Anterior cingulate cortex (tissue), 58 donors: ENCODE results near the gene BUD31.
"Not testable (repeated sequence)": the region's sequence is repeated elsewhere in the genome, so short reads cannot be mapped to it uniquely, and the experiment has no call there.

Experiments
- DNase-seq, 58 donors: peaks; one replicate each; lab custom pipeline; 2025; lab: John Stamatoyannopoulos, UW

The BUD31 gene

GRCh38 chr7:99408379-99409191 is at the start of gene BUD31, which contains the start of gene PDAP1:
Gene BUD31, plus strand, starts transcription at chr7:99408969. Its CDS starts 2,124 bp downstream, at chr7:99411093.
Gene PDAP1, minus strand, starts transcription at chr7:99408597. Its CDS starts 49 bp downstream, at chr7:99408548.
- DNase-seq: peak; percentile 68 to 100 (median 95)

GRCh38 chr7:99359465-99360154 is 49.2 kb upstream of the BUD31 start:
- no peak for DNase-seq

DNA sequence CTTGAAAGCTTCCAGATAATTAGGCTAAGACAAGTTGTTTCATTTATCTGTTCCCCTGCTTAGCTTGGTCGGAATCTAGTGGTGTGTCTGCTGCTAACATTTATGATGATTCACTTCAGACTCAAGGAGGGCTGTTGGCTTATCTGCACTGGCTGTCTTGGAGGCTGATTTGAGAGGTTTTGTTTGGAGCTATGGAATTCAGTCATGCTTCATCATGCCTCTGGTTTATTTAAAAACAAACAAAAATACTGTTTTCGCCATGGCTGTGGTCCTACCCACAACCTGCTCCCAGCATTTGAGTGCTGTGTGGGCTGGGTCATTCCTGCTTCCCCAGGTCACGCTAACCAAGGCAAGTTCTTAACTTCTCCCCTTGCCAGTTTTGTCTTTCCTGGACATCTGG is 46.0 kb upstream of the BUD31 start:
- DNase-seq: no peak

- no peak for DNase-seq
Observed at GRCh38 chr7:99363286-99363685, 45.5 kb upstream of the BUD31 start.

DNA sequence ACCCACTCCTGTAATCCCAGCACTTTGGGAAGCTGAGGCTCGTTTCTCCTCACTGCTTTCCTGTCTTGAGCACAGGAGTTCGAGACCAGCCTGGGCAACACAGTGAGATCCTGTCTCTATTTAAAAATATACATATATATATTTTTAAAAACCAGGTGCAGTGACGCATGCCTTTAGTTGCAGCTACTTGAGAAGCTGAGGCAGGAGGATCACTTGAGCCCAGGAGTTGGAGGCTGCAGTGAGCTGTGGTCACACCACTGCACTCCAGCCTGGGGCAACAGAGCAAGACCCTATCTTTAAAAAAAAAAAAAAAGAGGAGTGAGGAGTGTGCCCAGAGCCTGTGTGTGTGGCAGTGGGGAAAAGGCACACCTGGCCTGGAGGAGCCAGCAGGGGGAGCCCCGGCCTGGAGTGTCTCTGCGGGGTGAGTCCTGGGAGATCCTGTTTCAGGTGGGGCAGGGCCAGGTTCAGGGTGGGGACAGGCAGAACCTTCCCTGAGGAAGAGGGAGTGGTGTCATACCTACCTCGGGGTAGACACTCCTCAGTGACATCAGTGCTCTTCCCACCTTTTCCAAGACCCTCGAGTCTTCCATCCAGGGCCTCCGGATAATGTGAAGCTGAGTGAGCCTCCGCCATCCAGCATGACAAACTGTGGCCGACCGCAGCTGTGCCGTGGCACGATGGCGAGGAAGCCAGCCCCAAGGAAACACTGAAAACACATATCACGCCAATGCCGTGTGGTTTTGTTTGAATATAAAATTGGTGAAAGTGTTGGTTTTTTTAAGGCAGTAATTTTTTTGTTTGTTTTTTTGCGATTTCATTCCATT is 43.2 kb upstream of the BUD31 start:
- DNase-seq: peak in 2 of 58 donors; percentile 5 to 12

DNA sequence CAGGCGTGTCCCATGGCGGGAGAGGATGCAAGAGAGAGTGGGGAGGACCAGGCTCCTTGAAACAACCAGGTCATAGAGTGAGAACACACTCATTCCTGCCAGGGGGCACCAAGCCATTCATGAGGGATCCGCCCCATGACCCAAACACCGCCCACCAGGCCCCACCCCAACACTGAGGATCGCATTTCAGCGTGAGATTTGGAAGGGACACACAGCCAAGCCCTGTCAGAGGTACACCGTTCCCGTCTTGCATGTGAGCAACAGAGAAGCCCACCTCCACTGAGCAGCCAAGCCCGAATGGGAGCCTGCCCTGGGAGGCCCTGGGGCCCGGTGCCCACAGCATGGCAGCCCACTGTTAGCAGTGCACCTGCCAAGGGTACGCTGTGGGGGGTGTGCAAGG is 42.1 kb upstream of the BUD31 start:
- DNase-seq: no peak

DNA sequence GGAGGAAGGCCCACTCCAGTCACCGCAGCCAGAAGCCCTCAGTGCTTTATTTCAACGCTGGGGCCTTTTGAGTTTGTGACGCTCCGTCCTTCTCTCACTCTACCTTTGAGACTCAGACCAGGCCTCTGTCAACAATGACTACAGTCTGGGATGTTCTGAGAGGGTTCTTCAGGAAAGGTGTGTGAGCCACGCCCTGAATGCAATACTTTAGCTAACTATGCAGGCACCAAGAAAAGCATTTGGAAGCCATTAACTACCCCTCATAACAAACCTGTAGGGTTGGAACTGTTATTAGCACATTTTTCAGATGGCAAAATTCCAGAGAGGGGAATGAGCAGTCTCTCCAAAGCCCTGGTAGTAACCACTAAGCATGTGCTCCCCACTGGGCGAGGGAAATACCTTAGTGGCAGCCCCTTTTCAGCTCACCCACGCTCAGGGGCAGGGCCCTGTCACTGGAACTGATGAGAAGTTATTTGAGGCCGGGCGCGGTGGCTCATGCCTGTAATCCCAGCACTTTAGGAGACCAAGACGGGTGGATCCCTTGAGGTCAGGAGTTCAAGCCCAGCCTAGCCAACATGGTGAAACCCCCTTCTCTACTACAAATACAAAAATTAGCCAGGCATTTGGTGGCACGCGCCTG is 39.9 kb upstream of the BUD31 start:
- DNase-seq: no peak

- no peak for DNase-seq
Observed at GRCh38 chr7:99369767-99370391, 38.9 kb upstream of the BUD31 start.

DNA sequence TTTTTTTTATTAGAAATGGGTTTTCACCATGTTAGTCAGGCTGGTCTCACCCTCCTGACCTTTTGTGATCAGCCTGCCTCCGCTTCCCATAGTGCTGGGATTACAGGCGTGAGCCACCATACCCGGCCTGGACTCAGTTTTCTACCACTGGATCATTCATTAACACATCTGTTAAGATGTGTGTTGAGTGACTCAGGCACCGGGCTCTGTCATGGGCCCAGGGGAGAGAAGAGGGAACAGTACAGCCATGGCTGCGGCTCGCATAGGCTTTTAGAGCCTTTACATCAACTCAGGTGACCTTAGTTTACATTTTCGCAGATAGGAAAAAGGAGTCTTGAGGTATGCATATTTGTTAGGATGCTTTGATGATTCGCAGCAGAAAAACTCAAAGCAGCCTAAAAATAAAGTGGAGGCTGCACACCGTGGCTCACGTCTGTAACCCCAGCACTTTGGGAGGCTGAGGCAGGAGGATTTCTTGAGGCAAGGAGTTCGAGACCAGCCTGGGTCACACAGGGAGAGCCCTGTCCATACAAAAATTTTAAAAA is 37.3 kb upstream of the BUD31 start:
- DNase-seq: no peak

- peak in 3 of 58 donors; percentile 4 to 15 (median 6) for DNase-seq
Observed at GRCh38 chr7:99372275-99373090, 36.3 kb upstream of the BUD31 start.

GRCh38 chr7:99373091-99374066 is 35.4 kb upstream of the BUD31 start:
- DNase-seq: no peak

DNA sequence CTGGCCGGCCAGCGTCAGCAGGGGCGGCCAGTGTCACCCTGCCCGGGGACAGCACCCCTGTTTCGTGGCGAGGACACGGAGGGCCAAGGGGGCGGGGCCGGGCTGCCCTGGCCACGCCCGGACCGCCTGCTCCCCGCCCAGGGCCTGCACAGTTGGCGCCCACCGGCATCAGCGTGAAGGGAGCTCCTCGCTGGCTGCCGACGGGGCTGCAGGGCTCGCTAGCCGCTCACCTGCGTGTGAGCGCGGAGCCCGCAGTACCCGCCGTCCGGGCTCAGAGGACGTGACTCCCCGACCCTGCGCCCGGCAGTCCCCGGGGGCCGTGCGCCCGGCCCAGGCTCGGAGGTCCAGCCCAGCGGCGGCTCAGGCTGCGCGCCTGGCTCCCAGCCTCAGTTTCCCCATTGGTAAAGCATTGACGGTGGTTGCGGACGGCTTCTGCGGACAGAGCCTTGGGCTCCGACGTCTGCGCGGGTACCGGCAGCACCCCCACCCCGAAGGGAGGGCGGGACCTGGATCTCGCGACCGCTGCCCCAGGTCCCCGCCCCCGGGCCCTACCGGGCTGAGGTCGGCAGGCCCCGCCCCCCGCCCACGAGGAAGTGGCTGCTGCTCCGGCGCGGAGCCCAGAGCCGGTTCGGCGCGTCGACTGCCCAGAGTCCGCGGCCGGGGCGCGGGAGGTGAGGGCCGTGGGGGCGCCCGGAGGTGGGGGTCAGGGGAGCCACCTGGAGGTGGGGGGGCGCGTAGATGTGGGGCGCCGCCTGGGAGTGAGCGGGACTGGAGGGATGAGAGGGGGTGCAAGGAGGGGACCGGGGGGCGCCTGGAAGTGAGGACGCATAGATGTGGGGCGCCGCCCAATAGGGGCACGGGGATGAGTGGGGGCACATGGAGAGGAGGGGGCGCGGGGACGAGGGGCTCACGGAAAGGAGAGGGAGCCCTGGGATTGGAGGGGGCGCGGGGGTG is 34.4 kb upstream of the BUD31 start, which contains the start of gene ARPC1B:
ARPC1B (plus strand) TSS at position 620 of the 954 bp plus-strand sequence. CDS start 10,985 bp downstream, outside the sequence.
- DNase-seq: peak in 20 of 58 donors; percentile 8 to 45 (median 19)

- DNase-seq: peak in 41 of 58 donors; percentile 14 to 74 (median 33)
Observed at GRCh38 chr7:99375070-99375807, 33.5 kb upstream of the BUD31 start.

DNA sequence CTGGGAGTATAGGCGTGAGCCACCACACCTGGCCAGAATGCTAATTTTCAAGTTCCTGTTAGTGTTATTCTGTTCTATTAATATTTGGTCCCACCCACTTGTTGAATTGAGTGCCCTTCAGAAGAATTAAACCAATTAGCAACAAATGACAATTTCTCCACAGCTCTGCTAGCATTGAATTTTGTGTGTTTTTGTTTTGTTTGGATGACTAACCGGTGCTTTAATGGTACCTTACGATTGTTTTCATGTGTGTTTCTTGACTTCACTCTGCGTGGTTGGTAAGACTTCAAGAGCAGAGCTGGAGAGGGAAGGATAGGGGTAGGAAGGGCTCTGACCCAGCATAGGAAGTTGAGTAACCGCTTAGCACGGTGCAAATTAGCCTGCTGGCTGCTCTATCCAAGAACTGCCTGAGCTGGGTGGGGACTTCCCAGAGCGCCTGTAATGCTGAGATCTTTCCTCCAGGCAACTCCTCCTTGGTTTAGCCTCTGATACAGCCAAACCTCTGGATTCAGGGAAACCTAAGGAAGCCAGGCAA is 29.7 kb upstream of the BUD31 start:
- peak in 4 of 58 donors; percentile 6 to 27 (median 11) for DNase-seq

GRCh38 chr7:99379693-99380031 is 29.1 kb upstream of the BUD31 start:
- not testable (repeated sequence) for DNase-seq
